ENCODE measurements around the gene FBXO34.

The FBXO34 gene

DNA sequence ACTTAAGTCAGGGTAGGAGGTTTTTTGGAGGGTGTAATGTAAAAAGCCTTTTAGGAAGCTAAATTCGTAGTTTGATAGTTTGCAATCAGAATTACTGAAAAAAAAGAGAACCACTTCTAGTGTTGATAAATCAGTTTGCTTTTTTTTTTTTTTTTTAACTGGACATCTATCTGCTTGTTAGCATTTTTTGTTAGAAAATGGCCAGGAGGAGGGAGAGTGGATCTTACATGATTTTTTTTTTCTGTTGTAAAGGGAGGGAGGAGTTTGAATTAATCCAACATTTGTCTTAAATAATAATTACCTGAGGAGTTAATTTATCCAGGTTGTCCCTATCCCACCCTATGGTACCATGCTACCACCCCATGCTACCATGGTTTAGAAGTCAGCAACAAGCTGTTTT lies 1.2 kb downstream of the FBXO34 start:
- no peak for DNase-seq

- no peak for DNase-seq
Observed at GRCh38 chr14:55272922-55273321, 1.7 kb downstream of the FBXO34 start.

DNA sequence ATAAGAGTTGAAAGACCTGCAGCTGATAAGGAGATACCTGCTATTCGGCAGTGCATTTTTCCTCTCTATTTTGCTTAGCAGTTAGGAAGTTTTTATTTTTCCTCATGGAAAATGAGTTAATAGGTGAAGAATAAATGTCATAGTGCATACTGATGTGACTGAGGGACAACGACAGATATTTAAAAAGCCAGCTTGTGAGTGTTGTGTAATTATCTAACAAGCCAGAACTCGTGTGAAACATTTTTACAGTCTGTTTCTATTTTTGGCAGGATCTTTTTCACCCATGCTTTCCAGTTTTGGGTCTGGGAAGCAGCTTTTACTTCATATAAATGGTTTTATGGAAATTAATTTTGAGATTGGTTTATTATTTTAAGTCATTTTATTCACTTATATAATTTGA lies 2.9 kb downstream of the FBXO34 start:
- DNase-seq, result no peak

GRCh38 chr14:55274751-55275150 lies 3.5 kb downstream of the FBXO34 start:
- no peak for DNase-seq

DNA sequence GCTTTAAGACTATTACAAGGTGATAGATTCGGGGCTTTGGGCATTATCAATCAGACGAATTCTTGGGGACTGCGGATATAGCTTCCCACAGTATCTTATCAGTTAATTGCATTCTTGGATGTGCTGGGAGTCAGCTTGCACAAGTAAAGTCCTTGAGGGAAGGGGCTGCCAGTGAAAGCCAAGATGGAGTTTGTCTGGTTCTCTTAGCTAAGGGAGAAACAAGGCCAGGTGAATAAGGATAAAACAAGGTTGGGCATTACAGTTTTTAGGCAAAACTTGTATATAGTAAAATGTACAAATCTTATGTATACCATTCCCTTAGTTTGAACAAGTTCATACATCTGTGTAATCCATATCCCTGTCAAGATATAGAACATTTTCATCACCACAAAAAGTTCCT lies 5.5 kb downstream of the FBXO34 start:
- no peak for DNase-seq

GRCh38 chr14:55277972-55278740 lies 6.9 kb downstream of the FBXO34 start:
- no peak for DNase-seq

- DNase-seq, result no peak
Observed at GRCh38 chr14:55279384-55279783, 8.2 kb downstream of the FBXO34 start.

DNA sequence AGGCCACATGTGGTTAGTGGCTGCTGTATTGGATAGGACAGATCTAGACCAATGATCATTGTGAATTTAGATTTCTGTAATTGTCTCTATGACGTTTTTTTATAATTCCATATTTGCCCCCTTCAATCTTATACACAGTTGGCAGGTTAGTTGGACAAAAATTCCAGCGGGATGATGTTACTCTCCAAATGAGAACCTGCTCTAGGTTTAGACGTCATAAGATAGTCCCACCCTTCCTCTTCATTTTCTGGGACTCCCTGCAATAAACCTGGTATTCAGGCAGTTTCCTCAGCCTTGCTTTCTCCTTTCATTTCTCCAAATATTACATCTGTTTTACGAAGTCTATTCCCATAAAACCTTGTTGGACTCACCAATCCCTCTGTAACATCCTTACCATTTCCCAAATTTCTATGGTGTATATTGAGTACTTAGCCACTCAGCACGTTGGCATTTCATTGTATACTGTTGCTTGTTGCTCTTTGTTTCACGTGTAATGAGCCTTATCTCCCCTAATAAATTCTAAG lies 10.2 kb downstream of the FBXO34 start:
- no peak for DNase-seq

DNA sequence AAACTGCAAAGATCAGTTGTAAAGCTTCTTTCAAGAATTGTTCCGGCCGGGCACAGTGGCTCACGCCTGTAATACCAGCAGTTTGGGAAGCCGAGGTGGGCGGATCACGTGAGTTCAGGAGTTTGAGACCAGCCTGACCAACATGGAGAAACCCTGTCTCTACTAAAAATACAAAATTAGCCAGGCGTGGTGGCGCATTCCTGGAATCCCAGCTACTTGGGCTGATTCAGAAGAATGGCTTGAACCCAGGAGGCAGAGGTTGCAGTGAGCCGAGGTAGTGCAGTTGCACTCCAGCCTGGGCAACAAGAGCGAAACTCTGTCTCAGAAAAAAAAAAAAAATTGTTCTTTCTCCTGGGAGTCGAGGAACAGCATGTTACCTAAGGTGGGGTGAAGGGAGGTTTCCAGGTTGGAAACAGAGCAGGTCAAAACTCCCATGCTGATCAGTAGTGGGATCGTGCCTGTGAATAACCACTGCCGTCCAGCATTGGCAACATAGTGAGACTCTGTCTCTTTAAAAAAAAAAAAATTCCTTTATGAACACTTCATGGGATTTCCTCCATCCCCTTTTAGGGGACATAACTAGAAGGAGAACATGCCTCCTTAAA lies 13.9 kb downstream of the FBXO34 start:
- no peak for DNase-seq

GRCh38 chr14:55288439-55288838 lies 17.2 kb downstream of the FBXO34 start:
- no peak for DNase-seq

DNA sequence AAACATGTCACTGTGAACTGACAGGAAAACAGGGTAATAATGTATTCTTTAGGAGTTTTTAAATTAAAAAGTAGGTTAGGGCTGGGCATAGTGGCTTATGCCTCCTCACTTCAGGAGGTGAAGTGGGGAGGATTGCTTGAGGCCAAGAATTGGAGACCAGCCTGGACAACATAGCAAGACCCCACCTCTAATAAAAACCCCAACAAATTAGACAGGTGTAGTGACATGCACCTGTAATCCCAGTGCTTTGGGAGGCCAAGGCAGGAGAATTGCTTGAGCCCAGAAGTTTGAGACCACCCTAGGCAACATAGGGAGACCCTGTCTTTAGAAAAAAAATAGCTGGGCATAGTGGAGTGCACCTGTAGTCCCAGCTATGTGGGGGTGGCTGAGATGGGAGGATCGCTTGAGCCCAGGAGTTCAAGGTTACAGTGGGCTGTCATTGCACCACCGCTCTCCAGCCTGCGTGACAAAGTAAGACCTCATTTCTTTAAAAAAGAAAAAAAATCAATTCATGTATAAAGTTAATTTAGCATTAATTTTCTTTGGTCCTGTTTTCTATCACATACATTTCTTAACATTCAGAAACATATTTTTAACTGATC lies 20.4 kb downstream of the FBXO34 start:
- no peak for DNase-seq

GRCh38 chr14:55294603-55295002 lies 23.4 kb downstream of the FBXO34 start:
- DNase-seq, result no peak

DNA sequence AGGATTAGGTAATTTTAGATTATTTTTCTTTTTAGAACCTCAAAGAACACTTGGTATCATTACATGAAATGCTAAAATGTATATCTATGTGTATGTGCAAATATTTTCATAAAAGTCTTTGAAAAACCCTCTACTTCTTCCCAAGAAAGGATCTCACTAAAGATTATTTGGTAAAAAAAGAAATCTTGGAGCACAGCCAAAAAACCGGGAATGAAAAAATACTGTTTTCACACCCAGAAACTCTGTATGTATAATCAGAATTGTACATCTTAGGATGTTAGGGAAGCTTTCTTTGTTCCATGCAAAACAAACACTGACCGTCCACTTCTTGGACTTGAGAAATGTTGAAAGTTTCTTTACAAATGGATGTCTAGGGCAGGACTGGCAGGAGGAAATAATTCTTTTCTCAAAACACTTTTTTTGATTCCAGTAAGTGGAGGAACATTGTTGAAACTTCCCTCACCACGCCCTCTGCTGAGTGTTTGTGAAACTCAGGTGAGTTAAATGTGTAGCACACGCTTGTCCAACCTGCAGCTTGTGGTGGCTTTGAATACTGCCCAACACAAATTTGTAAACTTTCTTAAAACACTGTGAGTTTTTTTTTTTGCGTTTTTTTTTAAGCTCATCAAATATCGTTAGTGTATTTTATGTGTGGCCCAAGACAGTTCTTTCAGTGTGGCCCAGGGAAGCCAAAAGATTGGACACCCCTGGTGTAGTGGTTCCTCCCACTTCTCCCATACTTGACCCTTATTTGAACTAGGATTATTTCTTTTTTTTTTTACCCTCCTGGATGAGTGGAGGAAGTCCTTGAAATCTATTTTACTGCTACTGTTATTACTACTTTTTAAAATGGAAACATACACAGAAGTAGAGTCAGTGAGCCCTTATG lies 26.6 kb downstream of the FBXO34 start:
- no peak for DNase-seq

- no peak for DNase-seq
Observed at GRCh38 chr14:55298500-55298822, 27.2 kb downstream of the FBXO34 start.

DNA sequence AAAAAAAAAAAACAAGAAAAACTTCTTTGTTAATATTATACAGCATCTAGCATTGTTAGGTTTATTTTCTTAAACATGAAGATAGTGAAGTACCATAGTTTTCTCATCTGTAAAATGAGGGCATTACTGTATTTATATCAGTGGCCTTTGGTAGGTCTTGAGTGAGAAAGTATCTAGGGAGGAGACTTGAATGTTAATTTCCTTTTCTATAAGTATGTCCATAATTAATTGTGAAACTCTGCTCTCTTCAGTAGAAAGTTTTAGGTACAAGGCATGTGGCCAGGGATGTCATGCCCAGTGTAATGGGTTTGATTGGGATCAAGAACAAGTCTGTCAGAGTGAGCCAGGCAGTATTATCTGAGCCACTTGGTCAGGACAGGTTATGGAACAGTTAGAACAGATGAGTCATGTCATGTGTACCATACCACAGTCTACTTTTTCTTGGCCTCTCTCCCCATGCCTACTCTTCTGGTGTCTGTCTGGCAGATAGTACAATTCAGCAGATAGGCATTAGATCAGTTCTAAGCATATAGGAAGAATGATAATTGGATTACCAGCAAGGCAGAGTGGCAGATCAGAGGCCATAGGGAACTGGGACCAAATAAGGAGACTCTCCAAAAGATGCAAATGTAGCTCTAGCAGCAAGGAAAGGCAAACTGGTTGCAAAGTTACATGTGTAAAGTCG lies 30.4 kb downstream of the FBXO34 start:
- no peak for DNase-seq

DNA sequence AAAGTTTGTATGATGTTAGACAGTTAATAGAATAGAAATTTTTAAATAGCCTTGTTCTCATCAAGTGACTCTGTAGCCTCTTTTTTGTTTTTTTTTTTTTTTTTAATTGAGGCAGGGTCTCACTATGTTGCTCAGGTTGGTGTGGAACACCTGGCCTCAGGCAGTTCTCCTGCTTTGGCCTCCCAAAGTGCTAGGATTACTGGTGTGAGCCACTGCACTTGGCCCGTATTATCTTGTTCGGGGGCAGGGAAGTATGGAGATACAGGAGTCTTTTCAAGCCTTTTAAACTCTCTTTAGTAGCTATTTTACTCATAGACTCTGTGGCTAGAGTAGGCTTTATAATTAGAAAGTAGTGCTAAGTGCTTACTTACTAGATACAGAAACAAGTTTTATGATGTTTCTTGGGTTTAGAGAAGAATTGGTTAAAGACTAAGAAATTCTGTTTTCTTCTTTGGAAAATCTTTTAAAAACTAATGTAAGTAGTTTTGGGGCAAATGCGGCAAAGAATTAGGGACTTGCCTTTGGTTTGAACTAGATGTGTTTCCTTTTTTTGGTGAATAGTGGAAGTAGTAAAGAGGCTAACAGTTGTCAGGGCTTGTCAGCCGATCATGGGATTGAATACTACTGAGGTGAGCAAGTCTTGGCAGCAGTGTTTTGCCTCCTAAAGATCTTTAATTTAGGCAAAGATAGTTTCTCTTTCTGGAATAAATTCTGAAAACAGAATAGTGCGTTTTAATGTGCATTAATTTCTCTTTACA lies 31.3 kb downstream of the FBXO34 start:
- DNase-seq, result no peak

DNA sequence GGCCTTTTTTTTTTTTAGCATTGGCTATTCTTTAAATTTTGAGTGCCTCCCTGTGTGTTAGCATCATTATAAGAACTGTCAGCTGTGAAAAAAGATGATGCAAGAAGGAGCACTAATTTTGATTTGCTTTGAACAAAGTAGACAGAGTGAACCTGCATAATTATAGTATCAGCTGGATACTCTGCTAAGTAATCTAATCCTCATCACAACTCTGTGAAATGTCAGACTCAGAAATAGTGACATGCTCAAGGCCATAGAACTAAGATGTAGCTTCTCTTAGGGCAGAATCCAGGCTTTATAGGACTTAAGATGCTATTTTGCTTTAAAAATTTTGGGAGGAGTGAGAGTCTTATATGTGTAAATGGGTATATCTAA lies 31.9 kb downstream of the FBXO34 start:
- DNase-seq, result no peak

DNA sequence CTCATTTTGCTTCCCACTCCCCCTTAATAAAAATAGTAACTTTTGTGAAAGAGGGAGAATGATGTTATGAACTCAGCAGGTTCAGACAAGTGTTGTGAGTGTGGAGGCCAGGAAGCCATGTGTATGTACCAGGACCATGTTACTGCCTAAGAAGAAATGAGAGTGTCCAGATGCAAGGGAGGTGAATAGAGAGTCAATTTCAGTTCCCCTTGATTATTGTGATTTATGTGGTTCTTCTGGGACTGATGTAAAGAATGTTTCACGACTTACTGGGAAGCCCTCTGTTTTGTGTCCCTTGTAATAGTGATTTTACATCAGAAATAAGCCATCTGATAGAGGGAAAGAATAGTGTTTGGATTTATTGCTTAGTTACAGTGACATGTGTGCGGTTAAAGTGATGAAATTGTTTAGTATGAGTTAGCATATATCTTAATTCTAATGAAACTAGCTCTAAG lies 32.5 kb downstream of the FBXO34 start:
- DNase-seq, result no peak

GRCh38 chr14:55306938-55307589 lies 35.8 kb downstream of the FBXO34 start:
- no peak for DNase-seq

- DNase-seq, result no peak
Observed at GRCh38 chr14:55309154-55309553, 37.9 kb downstream of the FBXO34 start.

GRCh38 chr14:55309761-55310365 lies 38.6 kb downstream of the FBXO34 start:
- DNase-seq, result no peak
